Stomach (tissue), 9 donors: ENCODE measurements around the gene RAC3. TPM values are rescaled to one million over a fixed set of nuclear protein-coding genes. Genes with fewer than 3 reads are reported as not detected.

Experiments used
- DNase-seq, 2 donors: peaks; one replicate each; pipeline versions ENCODE4 v3.0.0 to v3.0.0-alpha.2; 2013 to 2019
- H3K27ac ChIP-seq, 5 donors: fragments of 200-600 bp in 4 of 5; sonication (generic) in 4 of 5; one replicate each; pipeline ENCODE4 v1.5.1; 2013 to 2019; ENCODE audit warnings: mild to moderate bottlenecking in 1 of 5, moderate library complexity in 1 of 5
- H3K27me3 ChIP-seq, 3 donors: fragments of 200-600 bp; sonication (generic); one replicate each; pipeline ENCODE4 v1.5.1; 2017 to 2019; ENCODE audit warnings: mixed run types in 1 of 3
- H3K36me3 ChIP-seq, 4 donors: fragments of 200-600 bp; sonication (generic); 1 replicate in 3 of 4; 2 replicates in 1 of 4; pipeline ENCODE4 v1.5.1; 2016 to 2019
- H3K4me1 ChIP-seq, 4 donors: fragments of 200-600 bp; sonication (generic); one replicate each; pipeline ENCODE4 v1.5.1; 2016 to 2019
- H3K4me3 ChIP-seq, 4 donors: fragments of 200-600 bp; sonication (generic) in 3 of 4; one replicate each; pipeline ENCODE4 v1.5.1; 2016 to 2019; ENCODE audit warnings: mild to moderate bottlenecking in 1 of 4
- H3K9me3 ChIP-seq, 4 donors: fragments of 200-600 bp; sonication (generic); one replicate each; pipeline ENCODE4 v1.5.1; 2016 to 2019
- EP300 ChIP-seq: sonication (generic); formaldehyde crosslinking; IDR thresholded peaks from one replicate; pipeline ENCODE4 v1.6.1; 2017; ENCODE audit warnings: antibody characterized with exemption
- POLR2A ChIP-seq, 4 donors: fragments of 450-650 bp; IDR thresholded peaks; one replicate each; pipeline ENCODE4 v1.6.1; 2016; ENCODE audit warnings: antibody characterized with exemption in 4 of 4, control low read depth in 2 of 4, mild to moderate bottlenecking in 1 of 4, moderate library complexity in 1 of 4
- POLR2AphosphoS5 ChIP-seq, 3 donors: sonication (generic); formaldehyde crosslinking; IDR thresholded peaks; one replicate each; pipeline ENCODE4 v1.6.1; 2016; ENCODE audit warnings: antibody characterized with exemption in 3 of 3
- WGBS, 5 donors: extraction: QIAGEN DNeasy Blood & Tissue Kit in 3 of 5; methylation state at CpG; one replicate each; pipeline versions ENCODE4 v1.1.5 to v1.1.7; 2013 to 2018; 5-methylcytosine and 5-hydroxymethylcytosine counted together
- intact Hi-C: fragments of 100-400 bp; cut with DNase I; formaldehyde crosslinking; loops from one replicate; pipeline ENCODE4 v1.15.1; 2023; ENCODE audit warnings: low total_unique reads
- polyA plus RNA-seq, 3 donors: library from polyadenylated mRNA; stranded (reverse); fragments of 200-250 nt; gene quantifications; one replicate each; pipeline ENCODE4 v1.2.3, GENCODE V29; 2013
- total RNA-seq, 5 donors: library from RNA; depleted of rRNA; stranded (reverse); fragments of >200 nt; gene quantifications; one replicate each; pipeline versions ENCODE4 v1.1.0 to v1.2.3, GENCODE V29; 2014 to 2016
- TF ChIP-seq, protein P1 (sequence below), 7 experiments: fragments of 450-650 bp in 4 of 7; fragments of 200-600 bp in 3 of 7; sonication (generic) in 3 of 7; IDR thresholded peaks; one replicate each; pipeline ENCODE4 v1.5.1; 2016 to 2019; ENCODE audit warnings: antibody characterized with exemption in 7 of 7, control low read depth in 2 of 7, mild to moderate bottlenecking in 1 of 7
- donor health status: healthy with polysubstance abuse.
- donor health status: Bipolar disorder and iron deficiency.
- donor health status: healthy.

The RAC3 gene
- total and polyA plus RNA-seq, 8 donors: 1.2 to 24.8 (median 11.6) TPM; not detected in 1

DNA sequence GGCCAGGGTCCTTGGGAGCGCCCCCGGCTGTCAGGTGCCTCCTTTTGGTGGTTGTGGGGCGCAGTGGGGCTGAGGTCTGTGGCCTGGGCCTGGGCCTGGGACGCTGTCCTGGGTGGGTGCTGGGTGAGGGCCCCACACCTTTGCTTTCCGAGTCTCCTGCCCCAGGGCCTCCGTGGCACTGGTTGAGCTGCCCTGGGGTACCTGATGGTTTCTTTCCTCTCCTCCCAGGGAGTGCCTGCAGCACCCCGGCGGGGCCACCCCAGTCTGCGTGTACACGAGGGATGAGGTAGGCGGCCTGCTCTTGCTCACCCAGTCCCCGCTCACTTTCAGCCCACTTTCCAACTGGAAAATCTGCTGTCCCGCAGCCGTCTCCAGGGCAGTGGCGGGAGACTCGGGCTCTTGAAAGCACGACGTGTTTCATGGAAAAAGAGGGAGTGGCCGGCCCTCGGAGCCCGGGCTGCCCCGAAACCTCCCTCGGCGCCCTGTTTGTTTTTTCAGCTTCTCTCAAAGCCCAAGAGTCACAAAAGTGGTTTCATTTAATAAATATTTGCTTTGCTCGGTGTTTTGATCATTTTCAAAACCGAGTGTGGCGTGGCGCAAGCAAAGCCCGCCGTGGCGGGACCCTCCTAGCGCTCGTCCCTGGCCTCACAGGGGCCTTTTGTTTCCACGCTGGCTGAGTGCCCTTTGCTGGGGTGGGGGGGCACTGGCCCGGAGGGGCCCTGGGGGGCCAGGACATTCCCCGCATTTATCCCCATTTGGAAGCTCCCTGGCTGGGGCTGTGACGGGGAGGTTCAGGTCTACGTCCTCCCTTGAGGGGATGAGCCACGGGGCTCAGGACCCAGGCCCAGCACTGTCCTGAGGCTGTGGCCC is 36.6 kb upstream of the RAC3 start:
- H3K9me3 ChIP-seq: no peaks in the 10 kb centered on the region
- H3K27me3 ChIP-seq: no peaks in the 10 kb centered on the region
- H3K4me3 ChIP-seq: peak overlapping the region in 1 of 4 donors; percentile 3
- H3K27ac ChIP-seq: peak overlapping the region in 3 of 5 donors; percentile 7 to 59 (median 16)
- TF ChIP-seq POLR2A (IDR thresholded peaks at IDR 0.05): no peak
- TF ChIP-seq, protein P1, sequence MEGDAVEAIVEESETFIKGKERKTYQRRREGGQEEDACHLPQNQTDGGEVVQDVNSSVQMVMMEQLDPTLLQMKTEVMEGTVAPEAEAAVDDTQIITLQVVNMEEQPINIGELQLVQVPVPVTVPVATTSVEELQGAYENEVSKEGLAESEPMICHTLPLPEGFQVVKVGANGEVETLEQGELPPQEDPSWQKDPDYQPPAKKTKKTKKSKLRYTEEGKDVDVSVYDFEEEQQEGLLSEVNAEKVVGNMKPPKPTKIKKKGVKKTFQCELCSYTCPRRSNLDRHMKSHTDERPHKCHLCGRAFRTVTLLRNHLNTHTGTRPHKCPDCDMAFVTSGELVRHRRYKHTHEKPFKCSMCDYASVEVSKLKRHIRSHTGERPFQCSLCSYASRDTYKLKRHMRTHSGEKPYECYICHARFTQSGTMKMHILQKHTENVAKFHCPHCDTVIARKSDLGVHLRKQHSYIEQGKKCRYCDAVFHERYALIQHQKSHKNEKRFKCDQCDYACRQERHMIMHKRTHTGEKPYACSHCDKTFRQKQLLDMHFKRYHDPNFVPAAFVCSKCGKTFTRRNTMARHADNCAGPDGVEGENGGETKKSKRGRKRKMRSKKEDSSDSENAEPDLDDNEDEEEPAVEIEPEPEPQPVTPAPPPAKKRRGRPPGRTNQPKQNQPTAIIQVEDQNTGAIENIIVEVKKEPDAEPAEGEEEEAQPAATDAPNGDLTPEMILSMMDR (IDR thresholded peaks at IDR 0.05): no peak
- TF ChIP-seq POLR2AphosphoS5 (IDR thresholded peaks at IDR 0.05): no peak
- no peak for TF ChIP-seq EP300
- DNase-seq: peak; percentile 69 to 72
- H3K4me1 ChIP-seq: peaks cover 20 to 53% (median 53%) of the 10 kb centered on the region in 4 donors
- intact Hi-C loops: no loop called here
- WGBS, 5 donors: 40 to 69% (median 52%) methylated on average over 26 to 39 of the region's 39 CpGs
- H3K36me3 ChIP-seq: peaks cover 0 to 51% (median 21%) of the 10 kb centered on the region in 4 donors

DNA sequence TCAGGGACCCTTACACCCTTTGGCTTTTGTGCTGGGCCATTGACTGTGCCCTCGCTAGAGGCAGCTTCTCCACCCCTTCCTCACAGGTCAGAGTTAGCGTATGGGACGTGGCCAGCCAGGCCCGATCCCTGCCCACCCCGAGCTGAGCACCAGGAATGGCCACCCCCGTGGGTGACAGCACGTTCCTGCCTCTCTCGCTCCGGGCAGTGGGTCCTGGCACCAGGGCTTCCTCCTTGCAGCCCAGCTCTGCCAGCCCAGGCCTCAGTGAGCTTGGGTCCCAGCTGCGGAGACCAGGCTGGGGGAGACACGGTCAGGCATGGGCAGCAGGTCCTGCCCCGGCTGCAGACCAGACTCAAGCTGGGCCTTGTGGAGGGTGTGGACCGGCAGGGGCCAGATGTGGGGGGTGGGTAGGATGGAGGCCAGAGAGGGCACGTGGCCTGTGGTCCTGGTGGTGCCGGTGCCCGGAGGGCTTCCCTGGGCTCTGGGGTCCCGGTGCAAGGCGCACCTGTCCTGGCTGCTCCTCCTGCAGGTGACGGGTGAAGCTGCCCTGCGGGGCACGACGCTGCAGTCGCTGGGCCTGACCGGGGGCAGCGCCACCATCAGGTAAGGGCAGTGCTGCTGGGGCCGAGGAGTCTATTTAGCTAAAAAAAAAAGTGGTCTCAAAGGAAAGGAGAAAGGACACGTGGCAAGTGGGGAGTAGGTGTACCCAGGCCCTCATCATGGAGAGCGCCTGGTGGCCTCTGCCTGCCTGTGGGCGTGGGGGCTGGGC is 35.8 kb upstream of the RAC3 start:
- peak overlapping the region in 1 of 5 donors; percentile 59 for H3K27ac ChIP-seq
- no peaks in the 10 kb centered on the region for H3K27me3 ChIP-seq
- no peaks in the 10 kb centered on the region for H3K9me3 ChIP-seq
- no peak overlapping the region for H3K4me3 ChIP-seq
- H3K36me3 ChIP-seq: peaks cover 0 to 47% (median 19%) of the 10 kb centered on the region in 4 donors
- 90 to 94% (median 93%) methylated on average over 27 to 29 of the region's 29 CpGs for WGBS, 5 donors
- TF ChIP-seq POLR2AphosphoS5 (IDR thresholded peaks at IDR 0.05) (no peak), EP300 (no peak), POLR2A (IDR thresholded peaks at IDR 0.05) (no peak)
- TF ChIP-seq, protein P1 (IDR thresholded peaks at IDR 0.05): no peak
- peaks cover 20 to 59% (median 57%) of the 10 kb centered on the region in 4 donors for H3K4me1 ChIP-seq
- no peak for DNase-seq
- intact Hi-C loops: no loop called here

DNA sequence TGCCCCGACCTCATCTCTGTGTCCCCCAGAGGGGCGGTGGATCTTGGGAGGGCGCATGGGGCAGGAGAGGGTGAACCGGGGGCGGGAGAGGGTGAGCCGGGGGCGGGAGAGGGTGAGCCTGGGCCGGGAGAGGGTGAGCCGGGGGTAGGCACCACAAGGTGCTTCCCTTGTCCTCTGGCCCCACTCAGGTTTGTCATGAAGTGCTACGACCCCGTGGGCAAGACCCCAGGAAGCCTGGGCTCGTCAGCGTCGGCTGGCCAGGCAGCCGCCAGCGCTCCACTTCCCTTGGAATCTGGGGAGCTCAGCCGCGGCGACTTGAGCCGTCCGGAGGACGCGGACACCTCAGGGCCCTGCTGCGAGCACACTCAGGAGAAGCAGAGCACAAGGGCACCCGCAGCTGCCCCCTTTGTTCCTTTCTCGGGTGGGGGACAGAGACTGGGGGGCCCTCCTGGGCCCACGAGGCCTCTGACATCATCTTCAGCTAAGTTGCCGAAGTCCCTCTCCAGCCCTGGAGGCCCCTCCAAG is 35.2 kb upstream of the RAC3 start:
- H3K27ac ChIP-seq: no peak overlapping the region
- 90 to 94% (median 93%) methylated on average over 26 to 28 of the region's 28 CpGs for WGBS, 5 donors
- no peaks in the 10 kb centered on the region for H3K9me3 ChIP-seq
- DNase-seq: no peak
- intact Hi-C loops: no loop called here
- H3K4me3 ChIP-seq: no peak overlapping the region
- no peak for TF ChIP-seq POLR2AphosphoS5 (IDR thresholded peaks at IDR 0.05)
- TF ChIP-seq POLR2A (IDR thresholded peaks at IDR 0.05): no peak
- H3K36me3 ChIP-seq: peaks cover 0 to 47% (median 19%) of the 10 kb centered on the region in 4 donors
- no peaks in the 10 kb centered on the region for H3K27me3 ChIP-seq
- peaks cover 15 to 57% (median 51%) of the 10 kb centered on the region in 4 donors for H3K4me1 ChIP-seq

DNA sequence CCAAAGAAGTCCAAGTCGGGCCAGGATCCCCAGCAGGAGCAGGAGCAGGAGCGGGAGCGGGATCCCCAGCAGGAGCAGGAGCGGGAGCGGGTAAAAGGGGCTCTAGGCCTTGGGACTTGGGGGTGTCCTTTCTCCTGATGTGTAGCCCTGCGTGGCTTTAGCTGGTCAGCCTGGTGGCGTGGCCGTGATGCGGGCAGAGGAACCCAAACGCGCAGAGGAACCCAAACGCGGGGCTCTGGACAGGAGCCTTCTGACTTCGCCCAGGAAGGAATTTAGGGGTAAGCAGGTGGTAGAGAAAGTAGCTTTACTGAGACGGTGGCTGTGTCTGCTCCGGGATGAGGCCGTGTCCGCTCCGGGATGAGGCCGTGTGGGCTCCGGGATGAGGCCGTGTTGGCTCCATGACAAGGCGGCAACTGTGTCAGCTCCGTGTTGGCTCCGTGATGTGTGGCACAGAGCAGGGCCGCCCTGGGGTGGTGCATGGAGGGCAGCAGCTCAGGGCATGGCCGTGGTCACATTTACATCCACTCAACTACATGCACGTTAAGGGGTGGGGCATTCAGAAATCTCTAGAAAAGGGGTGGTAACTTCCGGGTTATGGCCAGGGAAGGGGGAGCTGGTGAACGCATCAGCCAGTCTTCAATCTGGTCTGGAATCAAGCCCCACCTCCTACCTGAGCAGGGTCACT is 34.6 kb upstream of the RAC3 start:
- no peak for DNase-seq
- Histone ChIP-seq H3K9me3 (no peaks in the 10 kb centered on the region), H3K4me1 (peaks cover 9 to 51% (median 45%) of the 10 kb centered on the region in 4 donors), H3K27me3 (no peaks in the 10 kb centered on the region), H3K27ac (no peak overlapping the region), H3K36me3 (peaks cover 0 to 47% (median 19%) of the 10 kb centered on the region in 4 donors), H3K4me3 (no peak overlapping the region)
- intact Hi-C loops: no loop called here
- 94 to 96% (median 95%) methylated on average over 30 of the region's 30 CpGs for WGBS, 5 donors
- TF ChIP-seq, protein P1 (IDR thresholded peaks at IDR 0.05): no peak
- TF ChIP-seq POLR2AphosphoS5 (IDR thresholded peaks at IDR 0.05) (no peak), EP300 (no peak), POLR2A (IDR thresholded peaks at IDR 0.05) (no peak)
